ENCODE data around the gene UBR1.

Gene UBR1

GRCh38 chr15:43105778-43106485 is at the start of gene UBR1:
Gene UBR1 (minus strand): TSS chr15:43106038. CDS start chr15:43106022, 16 bp downstream.
- peak within 1 kb of the TSS; percentile 89 to 95 (median 94) for H3K9ac ChIP-seq (ENCODE audit: low read length in 5 of 5)
- no peaks in the 10 kb centered on the region for H3K9me3 ChIP-seq (ENCODE audit: control insufficient read depth in 5 of 5, low read length in 5 of 5)
- no peaks in the 10 kb centered on the region for H3K27me3 ChIP-seq (ENCODE audit: control insufficient read depth in 5 of 5, insufficient read depth in 4 of 5, low read length in 5 of 5)
- H3K36me3 ChIP-seq (ENCODE audit: control insufficient read depth in 5 of 5, insufficient read depth in 5 of 5, low read length in 5 of 5), result peaks cover 3 to 8% (median 4%) of the 10 kb centered on the region in 5 donors
- peak within 1 kb of the TSS; percentile 99 for H3K27ac ChIP-seq (ENCODE audit: low read depth, low read length)
- peak within 1 kb of the TSS; percentile 86 to 97 (median 95) for H3K4me3 ChIP-seq (ENCODE audit: low read depth in 1 of 5, low read length in 5 of 5)
- peaks cover 0 to 30% (median 22%) of the 10 kb centered on the region in 5 donors for H3K4me1 ChIP-seq (ENCODE audit: control insufficient read depth in 5 of 5, insufficient read depth in 5 of 5, low read length in 5 of 5)

DNA sequence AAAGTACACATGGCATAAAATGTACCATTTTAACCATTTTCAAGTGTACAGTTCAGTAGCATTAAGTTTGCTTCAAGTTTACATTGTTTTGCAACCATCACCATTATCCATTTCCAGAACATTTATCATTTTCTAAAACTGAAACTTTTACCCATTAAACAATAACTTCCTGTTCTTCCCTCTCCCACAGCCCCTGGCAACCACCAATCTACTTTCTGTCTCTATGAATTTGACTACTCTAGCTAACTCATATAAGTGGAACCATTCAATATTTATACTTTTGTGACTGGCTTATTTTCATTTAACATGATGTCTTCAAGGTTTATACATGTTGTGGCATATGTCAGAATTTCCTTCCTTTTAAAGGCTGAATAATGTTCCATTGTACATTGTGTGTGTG is 47.4 kb upstream of the UBR1 start:
- no peak overlapping the region for H3K9ac ChIP-seq (ENCODE audit: low read length in 5 of 5)
- H3K4me3 ChIP-seq (ENCODE audit: low read depth in 1 of 5, low read length in 5 of 5), result no peak overlapping the region
- H3K27me3 ChIP-seq (ENCODE audit: control insufficient read depth in 5 of 5, insufficient read depth in 4 of 5, low read length in 5 of 5), result no peaks in the 10 kb centered on the region
- H3K36me3 ChIP-seq (ENCODE audit: control insufficient read depth in 5 of 5, insufficient read depth in 5 of 5, low read length in 5 of 5), result peaks cover 27 to 54% (median 51%) of the 10 kb centered on the region in 5 donors
- no peaks in the 10 kb centered on the region for H3K9me3 ChIP-seq (ENCODE audit: control insufficient read depth in 5 of 5, low read length in 5 of 5)
- H3K4me1 ChIP-seq (ENCODE audit: control insufficient read depth in 5 of 5, insufficient read depth in 5 of 5, low read length in 5 of 5), result no peaks in the 10 kb centered on the region
- H3K27ac ChIP-seq (ENCODE audit: low read depth, low read length), result no peak overlapping the region

GRCh38 chr15:43151688-43152087 is 45.9 kb upstream of the UBR1 start:
- peaks cover 31 to 70% (median 59%) of the 10 kb centered on the region in 5 donors for H3K36me3 ChIP-seq (ENCODE audit: control insufficient read depth in 5 of 5, insufficient read depth in 5 of 5, low read length in 5 of 5)
- no peak overlapping the region for H3K27ac ChIP-seq (ENCODE audit: low read depth, low read length)
- H3K4me3 ChIP-seq (ENCODE audit: low read depth in 1 of 5, low read length in 5 of 5), result no peak overlapping the region
- no peaks in the 10 kb centered on the region for H3K27me3 ChIP-seq (ENCODE audit: control insufficient read depth in 5 of 5, insufficient read depth in 4 of 5, low read length in 5 of 5)
- no peaks in the 10 kb centered on the region for H3K4me1 ChIP-seq (ENCODE audit: control insufficient read depth in 5 of 5, insufficient read depth in 5 of 5, low read length in 5 of 5)
- no peak overlapping the region for H3K9ac ChIP-seq (ENCODE audit: low read length in 5 of 5)
- no peaks in the 10 kb centered on the region for H3K9me3 ChIP-seq (ENCODE audit: control insufficient read depth in 5 of 5, low read length in 5 of 5)

DNA sequence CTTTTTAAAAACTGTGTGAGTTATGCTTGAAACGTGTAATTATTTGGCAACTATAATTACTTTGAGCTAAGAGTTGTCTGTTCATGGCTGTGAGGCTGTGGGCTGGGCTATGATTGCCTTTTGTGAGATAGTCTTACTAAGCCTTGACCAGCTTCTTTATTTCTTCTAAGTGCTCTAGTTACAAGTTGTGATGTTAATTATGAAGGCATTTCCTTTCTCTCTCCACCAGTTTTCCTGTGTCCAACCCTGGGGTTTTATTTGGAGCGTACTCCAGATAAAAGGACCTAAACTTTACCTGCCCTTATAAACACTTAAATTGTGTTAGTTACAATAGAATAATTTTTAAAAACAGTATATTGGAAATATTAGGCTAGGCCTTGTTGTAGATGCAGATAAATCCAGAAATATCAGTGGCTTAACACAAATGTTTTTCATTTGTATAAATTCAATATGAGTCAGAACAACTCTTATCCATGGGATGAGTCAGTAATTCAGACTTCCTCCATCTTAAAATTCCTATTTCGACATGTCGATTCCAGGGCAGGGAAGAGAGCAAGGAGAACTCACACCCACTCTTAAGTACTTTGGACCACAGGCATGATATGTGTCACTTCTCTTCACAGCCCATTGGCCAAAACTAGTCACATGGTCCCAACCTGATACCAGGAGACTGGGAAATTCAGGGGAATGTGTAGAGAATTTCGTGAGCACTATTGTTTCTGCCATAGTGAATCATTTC is 44.5 kb upstream of the UBR1 start:
- Histone ChIP-seq H3K4me1 (ENCODE audit: control insufficient read depth in 5 of 5, insufficient read depth in 5 of 5, low read length in 5 of 5) (no peaks in the 10 kb centered on the region), H3K36me3 (ENCODE audit: control insufficient read depth in 5 of 5, insufficient read depth in 5 of 5, low read length in 5 of 5) (peaks cover 26 to 66% (median 57%) of the 10 kb centered on the region in 5 donors), H3K27me3 (ENCODE audit: control insufficient read depth in 5 of 5, insufficient read depth in 4 of 5, low read length in 5 of 5) (no peaks in the 10 kb centered on the region)

GRCh38 chr15:43146184-43146583 is 40.3 kb upstream of the UBR1 start:
- Histone ChIP-seq H3K36me3 (ENCODE audit: control insufficient read depth in 5 of 5, insufficient read depth in 5 of 5, low read length in 5 of 5) (peaks cover 17 to 47% (median 38%) of the 10 kb centered on the region in 5 donors), H3K9ac (ENCODE audit: low read length in 5 of 5) (no peak overlapping the region), H3K4me1 (ENCODE audit: control insufficient read depth in 5 of 5, insufficient read depth in 5 of 5, low read length in 5 of 5) (no peaks in the 10 kb centered on the region), H3K9me3 (ENCODE audit: control insufficient read depth in 5 of 5, low read length in 5 of 5) (no peaks in the 10 kb centered on the region), H3K27ac (ENCODE audit: low read depth, low read length) (no peak overlapping the region), H3K4me3 (ENCODE audit: low read depth in 1 of 5, low read length in 5 of 5) (no peak overlapping the region), H3K27me3 (ENCODE audit: control insufficient read depth in 5 of 5, insufficient read depth in 4 of 5, low read length in 5 of 5) (no peaks in the 10 kb centered on the region)

More for the DNA sequence above, 44.5 kb upstream of the UBR1 start:
- no peak overlapping the region for H3K9ac ChIP-seq (ENCODE audit: low read length in 5 of 5)
- H3K4me3 ChIP-seq (ENCODE audit: low read depth in 1 of 5, low read length in 5 of 5), result no peak overlapping the region
- H3K27ac ChIP-seq (ENCODE audit: low read depth, low read length), result no peak overlapping the region
- H3K9me3 ChIP-seq (ENCODE audit: control insufficient read depth in 5 of 5, low read length in 5 of 5), result no peaks in the 10 kb centered on the region

- Histone ChIP-seq H3K36me3 (ENCODE audit: control insufficient read depth in 5 of 5, insufficient read depth in 5 of 5, low read length in 5 of 5) (peaks cover 27 to 56% (median 45%) of the 10 kb centered on the region in 5 donors), H3K9me3 (ENCODE audit: control insufficient read depth in 5 of 5, low read length in 5 of 5) (no peaks in the 10 kb centered on the region), H3K4me3 (ENCODE audit: low read depth in 1 of 5, low read length in 5 of 5) (no peak overlapping the region), H3K27ac (ENCODE audit: low read depth, low read length) (no peak overlapping the region), H3K27me3 (ENCODE audit: control insufficient read depth in 5 of 5, insufficient read depth in 4 of 5, low read length in 5 of 5) (no peaks in the 10 kb centered on the region), H3K9ac (ENCODE audit: low read length in 5 of 5) (no peak overlapping the region), H3K4me1 (ENCODE audit: control insufficient read depth in 5 of 5, insufficient read depth in 5 of 5, low read length in 5 of 5) (no peaks in the 10 kb centered on the region)
These were observed 38.7 kb upstream of the UBR1 start for GRCh38 chr15:43144512-43144911.

DNA sequence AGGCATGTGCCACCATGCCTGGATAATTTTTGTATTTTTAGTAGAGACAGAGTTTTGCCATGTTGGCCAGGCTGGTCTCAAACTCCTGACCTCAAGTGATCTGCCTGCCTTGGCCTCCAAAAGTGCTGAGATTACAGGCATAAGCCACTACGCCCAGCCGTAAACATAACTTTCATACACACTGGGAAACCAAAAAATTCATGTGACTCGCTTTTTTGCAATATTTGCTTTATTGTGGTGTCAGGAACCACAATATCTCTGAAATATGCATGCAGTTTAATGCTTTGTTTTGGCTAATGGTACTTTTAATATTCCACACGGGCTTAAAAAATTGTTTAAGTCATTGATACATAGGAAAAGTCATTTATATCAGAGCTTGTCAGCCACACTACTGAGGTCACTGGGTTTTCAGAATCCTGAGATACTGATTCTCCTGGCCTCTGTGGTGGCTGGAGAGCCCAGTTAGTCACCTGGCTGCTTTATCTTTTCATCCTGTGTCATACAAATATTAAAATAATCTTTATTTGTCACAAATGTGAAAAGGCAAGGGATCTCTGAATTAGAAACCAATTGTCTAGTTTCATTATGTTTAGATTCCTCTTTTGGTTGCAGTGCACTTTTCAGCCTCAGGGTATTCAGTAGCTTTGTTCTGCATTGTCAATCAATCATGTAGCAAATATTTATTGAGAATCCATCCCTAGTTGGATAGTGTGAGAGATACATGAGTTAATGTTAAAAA is 37.5 kb upstream of the UBR1 start:
- Histone ChIP-seq H3K27me3 (ENCODE audit: control insufficient read depth in 5 of 5, insufficient read depth in 4 of 5, low read length in 5 of 5) (no peaks in the 10 kb centered on the region), H3K27ac (ENCODE audit: low read depth, low read length) (no peak overlapping the region), H3K9ac (ENCODE audit: low read length in 5 of 5) (no peak overlapping the region), H3K4me3 (ENCODE audit: low read depth in 1 of 5, low read length in 5 of 5) (no peak overlapping the region), H3K4me1 (ENCODE audit: control insufficient read depth in 5 of 5, insufficient read depth in 5 of 5, low read length in 5 of 5) (no peaks in the 10 kb centered on the region), H3K36me3 (ENCODE audit: control insufficient read depth in 5 of 5, insufficient read depth in 5 of 5, low read length in 5 of 5) (peaks cover 31 to 59% (median 44%) of the 10 kb centered on the region in 5 donors), H3K9me3 (ENCODE audit: control insufficient read depth in 5 of 5, low read length in 5 of 5) (no peaks in the 10 kb centered on the region)

- peaks cover 19 to 39% (median 35%) of the 10 kb centered on the region in 5 donors for H3K36me3 ChIP-seq (ENCODE audit: control insufficient read depth in 5 of 5, insufficient read depth in 5 of 5, low read length in 5 of 5)
- H3K9me3 ChIP-seq (ENCODE audit: control insufficient read depth in 5 of 5, low read length in 5 of 5), result no peaks in the 10 kb centered on the region
- H3K27ac ChIP-seq (ENCODE audit: low read depth, low read length), result no peak overlapping the region
- peaks cover 2 to 20% (median 17%) of the 10 kb centered on the region in 5 donors for H3K4me1 ChIP-seq (ENCODE audit: control insufficient read depth in 5 of 5, insufficient read depth in 5 of 5, low read length in 5 of 5)
- no peak overlapping the region for H3K9ac ChIP-seq (ENCODE audit: low read length in 5 of 5)
- no peak overlapping the region for H3K4me3 ChIP-seq (ENCODE audit: low read depth in 1 of 5, low read length in 5 of 5)
- no peaks in the 10 kb centered on the region for H3K27me3 ChIP-seq (ENCODE audit: control insufficient read depth in 5 of 5, insufficient read depth in 4 of 5, low read length in 5 of 5)
These were observed 29.5 kb upstream of the UBR1 start for GRCh38 chr15:43135351-43135750.

- peaks cover 12 to 28% (median 24%) of the 10 kb centered on the region in 5 donors for H3K36me3 ChIP-seq (ENCODE audit: control insufficient read depth in 5 of 5, insufficient read depth in 5 of 5, low read length in 5 of 5)
- H3K9me3 ChIP-seq (ENCODE audit: control insufficient read depth in 5 of 5, low read length in 5 of 5), result no peaks in the 10 kb centered on the region
- H3K9ac ChIP-seq (ENCODE audit: low read length in 5 of 5), result peak overlapping the region; percentile 80 to 88 (median 81)
- peak overlapping the region; percentile 89 to 97 (median 92) for H3K4me3 ChIP-seq (ENCODE audit: low read depth in 1 of 5, low read length in 5 of 5)
- peak overlapping the region; percentile 43 for H3K27ac ChIP-seq (ENCODE audit: low read depth, low read length)
- H3K27me3 ChIP-seq (ENCODE audit: control insufficient read depth in 5 of 5, insufficient read depth in 4 of 5, low read length in 5 of 5), result no peaks in the 10 kb centered on the region
- peaks cover 2 to 20% (median 17%) of the 10 kb centered on the region in 5 donors for H3K4me1 ChIP-seq (ENCODE audit: control insufficient read depth in 5 of 5, insufficient read depth in 5 of 5, low read length in 5 of 5)
These were observed 28.4 kb upstream of the UBR1 start for GRCh38 chr15:43134157-43134635.

Data from subcutaneous abdominal adipose tissue (tissue), 5 donors.